ENCODE measurements around the gene SLC39A11.

- no peak for TF ChIP-seq CEBPG (CRISPR knock-in tag; IDR thresholded peaks at IDR 0.05)
- no peak for TF ChIP-seq CTCF (CRISPR knock-in tag; IDR thresholded peaks at IDR 0.05)
- no peak for TF ChIP-seq TAF1 (CRISPR knock-in tag; IDR thresholded peaks at IDR 0.05)
- no peak for TF ChIP-seq SIN3A (IDR thresholded peaks at IDR 0.05; ENCODE audit: borderline replicate concordance, low read depth, low read length)
- no peak for TF ChIP-seq ZNF232 (CRISPR knock-in tag; IDR thresholded peaks at IDR 0.05; ENCODE audit: borderline replicate concordance)
- TF ChIP-seq FOXK2 (IDR thresholded peaks at IDR 0.05), result no peak
- TF ChIP-seq FOSL1 (CRISPR knock-in tag; IDR thresholded peaks at IDR 0.05; ENCODE audit: borderline replicate concordance), result no peak
- no peak for TF ChIP-seq HOXA7 (CRISPR knock-in tag; IDR thresholded peaks at IDR 0.05)
- no peak for TF ChIP-seq PHB2 (IDR thresholded peaks at IDR 0.05; ENCODE audit: partially characterized antibody)
- TF ChIP-seq ZNF12 (CRISPR knock-in tag; IDR thresholded peaks at IDR 0.05), result no peak
- TF ChIP-seq THRA (CRISPR knock-in tag; IDR thresholded peaks at IDR 0.05; ENCODE audit: borderline replicate concordance), result no peak
- no peak for TF ChIP-seq ZNF660 (CRISPR knock-in tag; IDR thresholded peaks at IDR 0.05; ENCODE audit: borderline replicate concordance, low read depth)
These were observed 205.9 kb downstream of the SLC39A11 start for GRCh38 chr17:72886622-72887021.

Data from HepG2 (cell line).